PC-9 (cell line): Measurements from ENCODE around the gene DTX4. TPM values are rescaled to one million over a fixed set of nuclear protein-coding genes. Genes with fewer than 3 reads are reported as not detected.
A peak's percentile ranks its signal among the peaks of the same experiment; 100 is the strongest.

Experiments used
- BruUV-seq: library from RNA; stranded (reverse); fragments of 400-500 nt; replicated peaks from 2 replicates; lab custom pipeline; 2021; lab: Mats Ljungman, UMichigan
- CTCF ChIA-PET: fragments of 300-600 bp; sonication (Branson Sonifier 250); formaldehyde crosslinking; loops from one replicate; lab custom pipeline; 2022; ENCODE audit warnings: antibody characterized with exemption; lab: Charles Lee
- POLR2A ChIA-PET: fragments of 300-600 bp; sonication (Branson Sonifier 250); formaldehyde crosslinking; loops from one replicate; lab custom pipeline; 2022; ENCODE audit warnings: antibody characterized with exemption; ENCODE audit not compliant: unreplicated experiment; lab: Charles Lee
- DNase-seq, 2 experiments: peaks; one replicate each; pipeline versions ENCODE4 v3.0.0 to v3.0.0-alpha.2; 2015 to 2022; ENCODE audit warnings: mixed read lengths in 1 of 2
- H2AFZ ChIP-seq: fragments of 200-600 bp; sonication (generic); 2 replicates; pipeline ENCODE4 v1.8.1; 2017; ENCODE audit warnings: antibody characterized with exemption
- H3F3A ChIP-seq: fragments of 200-600 bp; sonication (generic); 2 replicates; pipeline ENCODE4 v1.8.1; 2017; ENCODE audit warnings: antibody characterized with exemption, mild to moderate bottlenecking, low read depth; ENCODE audit not compliant: insufficient read depth
- H3K27ac ChIP-seq: fragments of 200-600 bp; sonication (generic); 2 replicates; pipeline ENCODE4 v1.6.1; 2016; ENCODE audit warnings: mixed run types
- H3K27me3 ChIP-seq: fragments of 200-600 bp; sonication (generic); 2 replicates; pipeline ENCODE4 v1.6.1; 2016; ENCODE audit warnings: low read depth, mixed run types; ENCODE audit not compliant: insufficient read depth
- H3K36me3 ChIP-seq: fragments of 200-600 bp; sonication (generic); 2 replicates; pipeline ENCODE4 v1.6.1; 2016; ENCODE audit warnings: low read depth, mixed run types
- H3K4me1 ChIP-seq: fragments of 200-600 bp; sonication (generic); replicated peaks from 2 replicates; pipeline ENCODE4 v1.6.1; 2016; ENCODE audit warnings: mixed run types; ENCODE audit not compliant: insufficient read depth
- H3K4me2 ChIP-seq: fragments of 200-600 bp; sonication (generic); 2 replicates; pipeline ENCODE4 v1.6.1; 2017; ENCODE audit warnings: mixed run types
- H3K4me3 ChIP-seq: fragments of 200-600 bp; sonication (generic); 2 replicates; pipeline ENCODE4 v1.6.1; 2016; ENCODE audit warnings: mixed run types
- H3K79me2 ChIP-seq: fragments of 200-600 bp; sonication (generic); 2 replicates; pipeline ENCODE4 v1.6.1; 2017; ENCODE audit warnings: low read depth, mixed run types
- H3K9me2 ChIP-seq: fragments of 200-600 bp; sonication (generic); 2 replicates; pipeline ENCODE4 v1.8.1; 2017; ENCODE audit warnings: mild to moderate bottlenecking; ENCODE audit not compliant: insufficient read depth
- H3K9me3 ChIP-seq: fragments of 200-600 bp; sonication (generic); 2 replicates; pipeline ENCODE4 v1.8.1; 2016; ENCODE audit warnings: low read depth; ENCODE audit not compliant: insufficient read depth
- H4K20me1 ChIP-seq: fragments of 200-600 bp; sonication (generic); 2 replicates; pipeline ENCODE4 v1.8.1; 2017; ENCODE audit not compliant: insufficient read depth
- CTCF ChIP-seq: fragments of 200-600 bp; sonication (generic); conservative IDR thresholded peaks from 2 replicates; pipeline ENCODE4 v1.6.1; 2017; ENCODE audit warnings: mixed run types, antibody characterized with exemption, mild to moderate bottlenecking, moderate library complexity
- EZH2 ChIP-seq: fragments of 200-600 bp; sonication (generic); IDR thresholded peaks from 2 replicates; pipeline ENCODE4 v1.8.0; 2017; ENCODE audit warnings: antibody characterized with exemption, low read depth
- intact Hi-C: fragments of 100-400 bp; cut with micrococcal nuclease; formaldehyde crosslinking; loops from one replicate; pipeline ENCODE4 v1.10.0; 2022; ENCODE audit not compliant: unreplicated experiment
- total RNA-seq: library from RNA; stranded (reverse); gene quantifications from 2 replicates; pipeline ENCODE4 v1.2.3, GENCODE V29; 2021

Gene DTX4
- total RNA-seq, 1 experiment from 2014 or later, result 34.5 TPM

GRCh38 chr11:59173964-59174663, 2.2 kb downstream of the DTX4 start:
- H2AFZ ChIP-seq, result peak overlapping the region; percentile 80; the same call in 1 of the 2 replicates
- CTCF ChIA-PET, result interaction anchor here (2.4 kb wide), 1 partner anchor 12 kb away, joined by 32 read pairs; no protein-coding TSS in a partner anchor
- intact Hi-C loops, result loop anchor here (1.0 to 5.0 kb wide), 3 partner anchors 12 to 378 kb away; partner anchors contain the start of gene FAM111A
- no peaks in the 10 kb centered on the region for H3K9me2 ChIP-seq
- no TSS peak for BruUV-seq
- H3K4me3 ChIP-seq, result peak overlapping the region; percentile 96
- no peaks in the 10 kb centered on the region for H3K27me3 ChIP-seq
- DNase-seq, result peak; percentile 86 to 87
- H3K36me3 ChIP-seq, result peaks cover 33% of the 10 kb centered on the region
- H3K4me2 ChIP-seq, result peak overlapping the region; percentile 96
- peaks cover 61% of the 10 kb centered on the region for H3K79me2 ChIP-seq
- H3K4me1 ChIP-seq, result peaks cover 32% of the 10 kb centered on the region
- H4K20me1 ChIP-seq, result no peaks in the 10 kb centered on the region
- peaks cover 37% of the 10 kb centered on the region for H3F3A ChIP-seq
- TF ChIP-seq EZH2 (no peak), CTCF (no peak)
- POLR2A ChIA-PET, result interaction anchor here (0.6 to 1.2 kb wide), 4 partner anchors 11 to 392 kb away, joined by 4 to 20 read pairs (median 6); no protein-coding TSS in a partner anchor
- H3K27ac ChIP-seq, result peak overlapping the region; percentile 85
- H3K9me3 ChIP-seq, result peaks cover 5% of the 10 kb centered on the region; the same call in 1 of the 2 replicates

GRCh38 chr11:59174664-59175033, 2.7 kb downstream of the DTX4 start:
- peaks cover 37% of the 10 kb centered on the region for H3F3A ChIP-seq
- peaks cover 66% of the 10 kb centered on the region for H3K79me2 ChIP-seq
- no peaks in the 10 kb centered on the region for H4K20me1 ChIP-seq
- ChIA-PET CTCF (interaction anchor here (2.4 kb wide), 1 partner anchor 11 kb away, joined by 32 read pairs; no protein-coding TSS in a partner anchor), POLR2A (interaction anchor here (0.6 to 1.2 kb wide), 3 partner anchors 11 to 1473 kb away, joined by 5 to 20 read pairs (median 7); no protein-coding TSS in a partner anchor)
- peak; percentile 39 to 89 for DNase-seq
- intact Hi-C loops, result loop anchor here (1.0 to 5.0 kb wide), 2 partner anchors 12 to 378 kb away; no protein-coding TSS in a partner anchor
- H3K4me2 ChIP-seq, result peak overlapping the region; percentile 96
- no peaks in the 10 kb centered on the region for H3K27me3 ChIP-seq
- peak overlapping the region; percentile 96 for H3K4me3 ChIP-seq
- peak overlapping the region; percentile 85 for H3K27ac ChIP-seq
- peaks cover 38% of the 10 kb centered on the region for H3K36me3 ChIP-seq
- TF ChIP-seq CTCF, result no peak
- no peak for TF ChIP-seq EZH2
- peaks cover 32% of the 10 kb centered on the region for H3K4me1 ChIP-seq
- peaks cover 9% of the 10 kb centered on the region; the same call in 1 of the 2 replicates for H3K9me3 ChIP-seq
- no peaks in the 10 kb centered on the region for H3K9me2 ChIP-seq
- no peak overlapping the region for H2AFZ ChIP-seq
- no TSS peak for BruUV-seq

GRCh38 chr11:59175091-59175501, 3.2 kb downstream of the DTX4 start:
- Histone ChIP-seq H3K27me3 (no peaks in the 10 kb centered on the region), H3K4me2 (peak overlapping the region; percentile 96), H3K79me2 (peaks cover 70% of the 10 kb centered on the region), H3F3A (peaks cover 37% of the 10 kb centered on the region), H3K4me3 (peak overlapping the region; percentile 96; the same call in 1 of the 2 replicates), H4K20me1 (no peaks in the 10 kb centered on the region), H3K9me2 (no peaks in the 10 kb centered on the region), H2AFZ (no peak overlapping the region), H3K9me3 (peaks cover 9% of the 10 kb centered on the region; the same call in 1 of the 2 replicates), H3K36me3 (peaks cover 38% of the 10 kb centered on the region), H3K4me1 (peaks cover 32% of the 10 kb centered on the region), H3K27ac (peak overlapping the region; percentile 85)
- CTCF ChIA-PET, result interaction anchor here (0.6 to 2.4 kb wide), 3 partner anchors 11 to 1008 kb away, joined by 3 to 32 read pairs (median 5); partner anchors contain the start of gene MS4A6A
- BruUV-seq, result no TSS peak
- DNase-seq, result peak in 1 of 2 experiments; percentile 27
- TF ChIP-seq EZH2 (no peak), CTCF (no peak)
- POLR2A ChIA-PET, result interaction anchor here (0.6 kb wide), 2 partner anchors 23 to 1473 kb away, joined by 4 to 5 read pairs; no protein-coding TSS in a partner anchor
- intact Hi-C loops, result no loop called here
